RWPE2 (cell line): Measurements from ENCODE around the gene CEP192.

Experiments
- ATAC-seq: fragments of 200-7000 bp; cut with Tn5 transposase; 3 replicates; pipeline ENCODE4 v1.9.1; 2021; ENCODE audit warnings: low read depth
- DNase-seq: peaks from one replicate; pipeline ENCODE4 v3.0.0-alpha.2; 2020; ENCODE audit warnings: low spot score
- H3K27ac ChIP-seq: fragments of 450-650 bp; 2 replicates; pipeline ENCODE4 v1.5.1; 2017; ENCODE audit warnings: mild to moderate bottlenecking; ENCODE audit not compliant: poor library complexity, severe bottlenecking
- H3K27me3 ChIP-seq: fragments of 250-450 bp; sonication (Bioruptor Pico); 2 replicates; pipeline ENCODE4 v1.5.1; 2021; ENCODE audit warnings: mild to moderate bottlenecking, moderate library complexity; ENCODE audit not compliant: insufficient read depth, poor library complexity, severe bottlenecking
- H3K36me3 ChIP-seq: fragments of 250-450 bp; sonication (Bioruptor Pico); 2 replicates; pipeline ENCODE4 v1.5.1; 2020; ENCODE audit warnings: low read depth, mild to moderate bottlenecking, moderate library complexity
- H3K4me1 ChIP-seq: fragments of 250-450 bp; sonication (Bioruptor Pico); 2 replicates; pipeline ENCODE4 v1.5.1; 2021; ENCODE audit warnings: mild to moderate bottlenecking, moderate library complexity; ENCODE audit not compliant: insufficient read depth, poor library complexity, severe bottlenecking
- H3K4me3 ChIP-seq: fragments of 250-450 bp; sonication (Bioruptor Pico); 2 replicates; pipeline ENCODE4 v1.5.1; 2021; ENCODE audit warnings: mild to moderate bottlenecking, moderate library complexity; ENCODE audit not compliant: severe bottlenecking
- H3K9me3 ChIP-seq: fragments of 250-450 bp; sonication (Bioruptor Pico); 2 replicates; pipeline ENCODE4 v1.5.1; 2021; ENCODE audit warnings: mild to moderate bottlenecking, moderate library complexity; ENCODE audit not compliant: severe bottlenecking
- CTCF ChIP-seq: fragments of 450-650 bp; IDR thresholded peaks from one replicate; pipeline ENCODE4 v1.5.1; 2017; ENCODE audit warnings: mild to moderate bottlenecking, moderate library complexity; ENCODE audit not compliant: poor library complexity, severe bottlenecking

The CEP192 gene

DNA sequence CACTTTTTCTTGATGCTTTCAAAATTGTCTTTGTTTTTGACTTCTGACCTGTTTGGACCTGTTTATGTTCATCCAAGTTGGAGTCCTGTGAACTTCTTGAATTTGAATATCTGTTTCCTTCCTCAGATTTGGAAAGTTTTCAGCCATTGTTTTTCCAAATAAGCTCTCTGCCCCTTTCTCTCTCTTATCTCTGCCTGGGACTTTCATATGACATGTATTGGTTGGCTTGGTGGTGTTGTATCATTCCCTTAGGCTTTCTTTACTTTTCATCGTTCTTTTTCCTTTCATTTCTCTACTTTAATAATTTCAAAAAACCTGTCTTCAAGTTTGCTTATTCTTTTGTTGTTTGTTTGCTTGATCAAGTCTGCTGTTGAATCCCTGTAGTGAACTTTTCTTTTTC is 167.3 kb downstream of the CEP192 start:
- no peak for TF ChIP-seq CTCF

DNA sequence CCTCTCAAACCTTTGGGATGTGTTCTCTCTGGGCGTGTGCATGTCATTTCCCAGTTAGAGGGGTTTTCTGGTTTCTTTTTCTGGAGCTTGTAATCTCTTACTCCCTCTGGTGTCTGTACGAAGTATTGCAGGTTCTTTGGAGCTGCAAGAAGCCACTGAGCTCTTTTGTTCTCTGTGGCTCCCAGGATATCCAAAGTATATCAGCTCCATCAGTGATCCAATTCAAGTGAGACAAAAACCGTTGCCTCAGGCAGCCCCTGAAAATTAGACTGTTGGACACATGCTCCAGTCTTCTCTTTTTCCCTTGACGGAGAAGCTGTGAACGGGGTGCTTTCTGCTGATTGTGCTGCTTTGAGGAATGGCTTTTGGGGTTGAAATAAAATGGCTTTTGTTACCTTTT is 168.4 kb downstream of the CEP192 start:
- no peaks in the 10 kb centered on the region for H3K27me3 ChIP-seq
- ATAC-seq (no peak), DNase-seq (no peak)
- H3K4me3 ChIP-seq, result no peak overlapping the region
- no peaks in the 10 kb centered on the region for H3K4me1 ChIP-seq
- no peaks in the 10 kb centered on the region for H3K9me3 ChIP-seq
- no peaks in the 10 kb centered on the region for H3K36me3 ChIP-seq
- TF ChIP-seq CTCF, result peak; percentile 79
- H3K27ac ChIP-seq, result no peak overlapping the region

More for the DNA sequence above, 167.3 kb downstream of the CEP192 start:
- no peak for ATAC-seq
- H3K4me3 ChIP-seq, result no peak overlapping the region
- H3K36me3 ChIP-seq, result no peaks in the 10 kb centered on the region
- H3K4me1 ChIP-seq, result no peaks in the 10 kb centered on the region
- H3K27me3 ChIP-seq, result no peaks in the 10 kb centered on the region
- DNase-seq, result no peak
- no peaks in the 10 kb centered on the region for H3K9me3 ChIP-seq
- H3K27ac ChIP-seq, result no peak overlapping the region

DNA sequence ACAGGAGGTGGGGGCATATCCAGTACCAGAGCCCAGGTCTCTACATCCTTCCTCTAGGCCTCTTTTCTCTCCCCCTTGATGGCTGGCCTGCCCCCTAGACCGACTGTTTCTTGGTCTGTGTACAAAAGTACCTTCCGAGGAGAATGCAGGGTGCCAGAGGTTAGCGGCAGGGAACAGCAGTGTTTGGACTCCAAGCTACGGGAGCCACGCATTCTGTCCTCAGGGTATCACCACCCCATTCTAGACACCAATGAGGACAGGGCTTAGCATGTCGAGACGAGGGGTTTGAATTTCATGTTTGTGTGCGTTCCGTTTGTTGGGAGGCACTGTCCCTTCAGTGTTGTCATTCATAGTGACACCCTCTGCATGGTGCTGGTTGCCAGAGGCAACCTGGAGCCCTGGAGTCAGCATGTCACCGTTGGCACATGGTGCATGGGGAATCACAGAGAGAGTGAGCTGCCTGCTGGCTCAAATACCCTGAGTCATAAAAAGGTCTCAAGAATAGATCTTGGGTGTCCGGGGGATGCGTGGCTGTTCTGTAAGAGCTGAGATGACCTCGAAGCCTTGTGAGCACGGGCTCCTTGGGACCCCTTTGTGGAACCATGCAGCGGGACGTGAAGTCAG is 170.2 kb downstream of the CEP192 start:
- H3K27ac ChIP-seq, result no peak overlapping the region
- TF ChIP-seq CTCF, result no peak
- H3K4me3 ChIP-seq, result no peak overlapping the region
- ATAC-seq (no peak), DNase-seq (no peak)
- H3K4me1 ChIP-seq, result no peaks in the 10 kb centered on the region
- H3K27me3 ChIP-seq, result no peaks in the 10 kb centered on the region
- no peaks in the 10 kb centered on the region for H3K9me3 ChIP-seq
- no peaks in the 10 kb centered on the region for H3K36me3 ChIP-seq

GRCh38 chr18:13163167-13163927 is 172.2 kb downstream of the CEP192 start:
- H3K4me3 ChIP-seq, result no peak overlapping the region
- no peak for ATAC-seq
- no peak for TF ChIP-seq CTCF
- no peaks in the 10 kb centered on the region for H3K4me1 ChIP-seq
- H3K36me3 ChIP-seq, result no peaks in the 10 kb centered on the region
- H3K27ac ChIP-seq, result no peak overlapping the region
- no peak for DNase-seq
- no peaks in the 10 kb centered on the region for H3K27me3 ChIP-seq
- H3K9me3 ChIP-seq, result no peaks in the 10 kb centered on the region

GRCh38 chr18:13164406-13164805 is 173.2 kb downstream of the CEP192 start:
- H3K27me3 ChIP-seq, result peaks cover 4% of the 10 kb centered on the region
- no peaks in the 10 kb centered on the region for H3K4me1 ChIP-seq
- ATAC-seq (no peak), DNase-seq (no peak)
- no peak for TF ChIP-seq CTCF
- H3K9me3 ChIP-seq, result no peaks in the 10 kb centered on the region
- H3K4me3 ChIP-seq, result no peak overlapping the region
- H3K27ac ChIP-seq, result no peak overlapping the region
- no peaks in the 10 kb centered on the region for H3K36me3 ChIP-seq
